ENCODE measurements around the gene CSN2. TPM values are rescaled to one million over a fixed set of nuclear protein-coding genes. Genes with fewer than 3 reads are reported as not detected.

The CSN2 gene
- total RNA-seq (not detected in 2 replicates), polyA plus RNA-seq (not detected in 2 replicates), polyA minus RNA-seq (not detected in 2 replicates), Bru-seq, nascent RNA (not detected), BruChase-seq, experiment 1, labeled RNA remaining after a 6-hour chase (not detected), BruChase-seq, experiment 2, labeled RNA remaining after a 2-hour chase (not detected)
- not detected in 2 replicates for polyA plus RNA-seq (2011; cell fraction: cytosol; rRNA removed)
- polyA plus RNA-seq (2011; cell fraction: nucleus; rRNA removed) = not detected in 2 replicates
- polyA plus RNA-seq (2012) = not detected in 2 replicates
- polyA minus RNA-seq (2011; cell fraction: cytosol; rRNA and poly(A)+ RNA removed) = not detected
- polyA minus RNA-seq (2011; cell fraction: nucleus; rRNA and poly(A)+ RNA removed) = not detected in 2 replicates
- long read RNA-seq = 0 reads

GRCh38 chr4:69965628-69966027 lies at the start of gene CSN2:
Gene CSN2, minus strand, starts transcription at chr4:69965728. Its CDS starts 4,733 bp downstream, at chr4:69960995.
- no peak for FAIRE-seq

More at GRCh38 chr4:69965628-69966027, at the start of gene CSN2:
- H3K9me3 ChIP-seq (replicated peaks; ENCODE audit: control insufficient read depth, insufficient read depth, low read length) = no peaks in the 10 kb centered on the region
- dilution Hi-C loops (cut with MboI; ENCODE audit: extremely low pct_ligation_motif_present, low sequenced_read_pairs) (no loop called here), intact Hi-C loops (cut with micrococcal nuclease) (no loop called here)
- H3K9ac ChIP-seq (replicated peaks; ENCODE audit: extremely low read depth, insufficient read depth, low read length) = no peak within 1 kb of the TSS
- H2AFZ ChIP-seq (ENCODE audit: low read depth, low read length) = no peak within 1 kb of the TSS
- no peak within 1 kb of the TSS for H3K4me3 ChIP-seq (replicated peaks in 1 of 3; ENCODE audit: insufficient read depth in 1 of 3, low read depth in 1 of 3, low read length in 3 of 3)
- H3K4me1 ChIP-seq (ENCODE audit: control insufficient read depth, extremely low read depth, insufficient read depth, low read length) = no peaks in the 10 kb centered on the region
- H3K9me1 ChIP-seq (replicated peaks; ENCODE audit: control insufficient read depth, extremely low read depth, insufficient read depth, low read length) = no peaks in the 10 kb centered on the region
- POLR2A ChIA-PET = no interaction called here
- no TSS peak for BruUV-seq (replicated peaks)
- CTCF ChIA-PET = no interaction called here
- no peaks in the 10 kb centered on the region for H3K27me3 ChIP-seq (ENCODE audit: control insufficient read depth in 2 of 2, insufficient read depth in 2 of 2, low read length in 2 of 2)
- no peaks in the 10 kb centered on the region for H3K36me3 ChIP-seq (ENCODE audit: control insufficient read depth in 2 of 2, extremely low read depth in 1 of 2, insufficient read depth in 2 of 2, low read length in 2 of 2)
- TF ChIP-seq CTCF (IDR thresholded peaks at IDR 0.05; ENCODE audit: extremely low read depth in 1 of 2, insufficient read depth in 1 of 2, low read depth in 1 of 2, low read length in 2 of 2) = no peak
- no peak for TF ChIP-seq EZH2 (IDR thresholded peaks at IDR 0.05; ENCODE audit: borderline replicate concordance, low read depth, low read length, severe bottlenecking)
- no peak for TF ChIP-seq MAX (IDR thresholded peaks at IDR 0.05; ENCODE audit: insufficient read depth, insufficient read length)
- no peak for TF ChIP-seq POLR2AphosphoS5 (IDR thresholded peaks at IDR 0.05; ENCODE audit: insufficient read depth, low read depth, low read length)
- no peak for TF ChIP-seq POLR2A (IDR thresholded peaks at IDR 0.05; ENCODE audit: low read depth, low read length)
- no peak for TF ChIP-seq FOS (IDR thresholded peaks at IDR 0.05; ENCODE audit: borderline replicate concordance, insufficient read depth, low read length)
- no peak for TF ChIP-seq MYC (IDR thresholded peaks at IDR 0.05; ENCODE audit: low read depth, low read length)
- no peak for TF ChIP-seq GATA2 (IDR thresholded peaks at IDR 0.05; ENCODE audit: insufficient read depth, insufficient read length, low read depth, low read length)
- TF ChIP-seq JUN (IDR thresholded peaks at IDR 0.05; ENCODE audit: borderline replicate concordance, insufficient read depth, insufficient read length, low read depth) = no peak
- no peaks in the 10 kb centered on the region for H4K20me1 ChIP-seq (replicated peaks; ENCODE audit: control insufficient read depth, extremely low read depth, insufficient read depth, low read length)
- no peaks in the 10 kb centered on the region for H3K79me2 ChIP-seq (ENCODE audit: control insufficient read depth, insufficient read depth, low read length)
- no peak within 1 kb of the TSS for H3K27ac ChIP-seq (ENCODE audit: insufficient read depth, low read depth, low read length)
- H3K4me2 ChIP-seq (ENCODE audit: insufficient read depth, low read length) = no peak within 1 kb of the TSS
- DNase-seq (ENCODE audit: low read depth, low spot score) = no peak
